Uterus (tissue), 4 donors: Measurements from ENCODE around the gene MALT1. TPM values are rescaled to one million over a fixed set of nuclear protein-coding genes. Genes with fewer than 3 reads are reported as not detected.

Source experiments
- DNase-seq, 2 donors: peaks; one replicate each; pipeline ENCODE4 v3.0.0-alpha.2; 2019 to 2020
- H3K27ac ChIP-seq, 2 donors: fragments of 200-600 bp; sonication (generic); 1 replicate in 1 of 2; 2 replicates in 1 of 2; pipeline ENCODE4 v1.5.1; 2016 to 2018
- H3K27me3 ChIP-seq, 2 donors: fragments of 200-600 bp; sonication (generic); one replicate each; pipeline ENCODE4 v1.5.1; 2018 to 2019; ENCODE audit warnings: control low read depth in 1 of 2
- H3K36me3 ChIP-seq, 2 donors: fragments of 200-600 bp; sonication (generic); one replicate each; pipeline ENCODE4 v1.5.1; 2019; ENCODE audit warnings: control low read depth in 1 of 2
- H3K4me1 ChIP-seq, 2 donors: fragments of 200-600 bp; sonication (generic); one replicate each; pipeline ENCODE4 v1.5.1; 2018 to 2019; ENCODE audit warnings: control low read depth in 1 of 2
- H3K4me3 ChIP-seq, 2 donors: fragments of 200-600 bp; sonication (generic); 1 replicate in 1 of 2; 2 replicates in 1 of 2; pipeline ENCODE4 v1.5.1; 2018 to 2019; ENCODE audit warnings: mild to moderate bottlenecking in 1 of 2
- H3K9me3 ChIP-seq, 2 donors: fragments of 200-600 bp; sonication (generic); one replicate each; pipeline ENCODE4 v1.5.1; 2019; ENCODE audit warnings: control low read depth in 1 of 2
- CTCF ChIP-seq, 4 experiments: fragments of 200-600 bp in 2 of 4; fragments of 450-650 bp in 2 of 4; sonication (generic) in 2 of 4; IDR thresholded peaks; one replicate each; pipeline ENCODE4 v1.5.1; 2016 to 2019; ENCODE audit warnings: antibody characterized with exemption in 4 of 4, mild to moderate bottlenecking in 2 of 4, moderate library complexity in 1 of 4
- POLR2A ChIP-seq, 2 donors: fragments of 450-650 bp; IDR thresholded peaks; one replicate each; pipeline ENCODE4 v1.6.1; 2016; ENCODE audit warnings: antibody characterized with exemption in 2 of 2, mild to moderate bottlenecking in 1 of 2, moderate library complexity in 1 of 2
- intact Hi-C: fragments of 100-400 bp; cut with DNase I; formaldehyde crosslinking; loops from one replicate; pipeline ENCODE4 v1.15.1; 2023; ENCODE audit warnings: low total_unique reads
- total RNA-seq, 4 donors: library from RNA; depleted of rRNA in 3 of 4; stranded (reverse); fragments of >200 nt in 3 of 4; gene quantifications; one replicate each; pipeline versions ENCODE4 v1.1.0 to v1.2.4, GENCODE V29; 2014 to 2023
- donor health status: DM: yes; HTN: yes; CAD: no.

MALT1 gene
- total RNA-seq, 4 donors from 2014 or later = 22.1 to 51.4 (median 30.5) TPM

GRCh38 chr18:58695772-58696171 lies 24.5 kb downstream of the MALT1 start:
- DNase-seq = no peak
- H3K9me3 ChIP-seq = no peaks in the 10 kb centered on the region
- H3K4me1 ChIP-seq = no peaks in the 10 kb centered on the region
- no peak overlapping the region for H3K27ac ChIP-seq
- no peaks in the 10 kb centered on the region for H3K27me3 ChIP-seq
- TF ChIP-seq POLR2A (IDR thresholded peaks at IDR 0.05) (no peak), CTCF (IDR thresholded peaks at IDR 0.05) (no peak)
- H3K4me3 ChIP-seq = no peak overlapping the region
- intact Hi-C loops = no loop called here
- H3K36me3 ChIP-seq = no peaks in the 10 kb centered on the region

- Histone ChIP-seq H3K36me3 (no peaks in the 10 kb centered on the region), H3K27ac (no peak overlapping the region), H3K4me3 (no peak overlapping the region), H3K27me3 (no peaks in the 10 kb centered on the region), H3K4me1 (no peaks in the 10 kb centered on the region), H3K9me3 (no peaks in the 10 kb centered on the region)
- no peak for DNase-seq
- TF ChIP-seq CTCF (IDR thresholded peaks at IDR 0.05) (no peak), POLR2A (IDR thresholded peaks at IDR 0.05) (no peak)
- intact Hi-C loops = no loop called here
Observed at GRCh38 chr18:58697146-58697545, 25.9 kb downstream of the MALT1 start.

GRCh38 chr18:58698701-58699193 lies 27.5 kb downstream of the MALT1 start:
- TF ChIP-seq CTCF (IDR thresholded peaks at IDR 0.05) = no peak
- no peak for TF ChIP-seq POLR2A (IDR thresholded peaks at IDR 0.05)
- no peaks in the 10 kb centered on the region for H3K27me3 ChIP-seq
- no peak for DNase-seq
- H3K4me1 ChIP-seq = no peaks in the 10 kb centered on the region
- no peak overlapping the region for H3K27ac ChIP-seq
- H3K9me3 ChIP-seq = no peaks in the 10 kb centered on the region
- intact Hi-C loops = no loop called here
- H3K36me3 ChIP-seq = no peaks in the 10 kb centered on the region
- H3K4me3 ChIP-seq = no peak overlapping the region

GRCh38 chr18:58699551-58699950 lies 28.3 kb downstream of the MALT1 start:
- Histone ChIP-seq H3K4me3 (no peak overlapping the region), H3K27me3 (no peaks in the 10 kb centered on the region), H3K9me3 (no peaks in the 10 kb centered on the region), H3K36me3 (no peaks in the 10 kb centered on the region), H3K27ac (no peak overlapping the region), H3K4me1 (no peaks in the 10 kb centered on the region)
- DNase-seq = peak in 1 of 2 donors; percentile 20
- intact Hi-C loops = no loop called here
- TF ChIP-seq CTCF (IDR thresholded peaks at IDR 0.05) (no peak), POLR2A (IDR thresholded peaks at IDR 0.05) (no peak)

- no peak for TF ChIP-seq POLR2A (IDR thresholded peaks at IDR 0.05)
- TF ChIP-seq CTCF (IDR thresholded peaks at IDR 0.05) = no peak
- no peaks in the 10 kb centered on the region for H3K9me3 ChIP-seq
- no peak overlapping the region for H3K4me3 ChIP-seq
- no peaks in the 10 kb centered on the region for H3K36me3 ChIP-seq
- DNase-seq = no peak
- H3K27me3 ChIP-seq = no peaks in the 10 kb centered on the region
- H3K27ac ChIP-seq = no peak overlapping the region
- H3K4me1 ChIP-seq = no peaks in the 10 kb centered on the region
- intact Hi-C loops = no loop called here
Observed at GRCh38 chr18:58700209-58700608, 28.9 kb downstream of the MALT1 start.
